Right lobe of liver (tissue), 6 donors: ENCODE results near the gene C4B. TPM values are rescaled to one million over a fixed set of nuclear protein-coding genes. Genes with fewer than 3 reads are reported as not detected.
"Not testable (repeated sequence)": the region's sequence is repeated elsewhere in the genome, so short reads cannot be mapped to it uniquely, and the experiment has no call there.

ENCODE experiments used
- ATAC-seq, 4 donors: fragments of 200-7000 bp; cut with Tn5 transposase; one replicate each; pipeline ENCODE4 v1.9.1; 2020; ENCODE audit warnings: mild to moderate bottlenecking in 4 of 4, moderate library complexity in 4 of 4
- DNase-seq, 3 donors: peaks; one replicate each; pipeline ENCODE4 v3.0.0-alpha.2; 2020
- H3K27ac ChIP-seq, 3 donors: fragments of 200-600 bp; one replicate each; pipeline ENCODE4 v1.8.0; 2022
- H3K27me3 ChIP-seq, 2 donors: fragments of 200-600 bp; one replicate each; pipeline ENCODE4 v1.8.0; 2022
- H3K36me3 ChIP-seq, 4 donors: fragments of 200-600 bp; sonication (generic) in 1 of 4; one replicate each; pipeline versions ENCODE4 v1.5.1 to v1.8.0; 2017 to 2022; ENCODE audit warnings: control low read depth in 1 of 4
- H3K4me1 ChIP-seq, 4 donors: fragments of 200-600 bp; sonication (generic) in 1 of 4; one replicate each; pipeline versions ENCODE4 v1.5.1 to v1.8.0; 2017 to 2022; ENCODE audit warnings: control low read depth in 1 of 4
- H3K4me3 ChIP-seq, 3 donors: fragments of 200-600 bp; one replicate each; pipeline ENCODE4 v1.8.0; 2022
- H3K9me3 ChIP-seq, 4 donors: fragments of 200-600 bp; sonication (generic) in 1 of 4; one replicate each; pipeline versions ENCODE4 v1.5.1 to v1.8.0; 2017 to 2022; ENCODE audit warnings: control low read depth in 1 of 4
- POLR2A ChIP-seq: fragments of 450-650 bp; IDR thresholded peaks from one replicate; pipeline ENCODE4 v1.6.1; 2017; ENCODE audit warnings: antibody characterized with exemption, mild to moderate bottlenecking
- WGBS: methylation state at CpG from one replicate; pipeline ENCODE4 v1.1.6; 2018; ENCODE audit warnings: low coverage, low lambda C conversion rate; ENCODE audit not compliant: insufficient coverage; ENCODE audit errors: missing lambda C conversion rate; 5-methylcytosine and 5-hydroxymethylcytosine counted together
- intact Hi-C, 2 donors: fragments of 100-400 bp; cut with DNase I; formaldehyde crosslinking; loops; one replicate each; pipeline versions ENCODE4 v1.11.2 to v1.14.1; 2022
- total RNA-seq, 6 experiments: library from RNA; depleted of rRNA in 2 of 6; stranded (reverse); fragments of >200 nt in 2 of 6; fragmentation: NEBNext Ultra II Directional in 3 of 6; extraction: Animal tissue kit (Norgen Biotek cat#: 25700) in 3 of 6; gene quantifications; one replicate each; pipeline versions ENCODE4 v1.1.0 to v1.2.4, GENCODE V29; 2016 to 2023
- TF ChIP-seq, protein P1 (sequence below), 4 donors: fragments of 200-600 bp in 3 of 4; fragments of 450-650 bp in 1 of 4; IDR thresholded peaks; one replicate each; pipeline versions ENCODE4 v1.5.1 to v1.8.0; 2016 to 2022; ENCODE audit warnings: antibody characterized with exemption in 4 of 4, mild to moderate bottlenecking in 2 of 4
- donor health status: DM: no; HTN: yes; CAD: no.
- donor health status: DM: no; HTN: no; CAD: no.
- donor health status: DM: no; HTN: no; CAD: no.
- donor health status: DM: no; HTN: yes; CAD: no.
- donor health status: DM: no; HTN: yes; CAD: no.

C4B gene
- total RNA-seq, 6 experiments from 2014 or later, result 1,420 to 2,805 (median 2,265) TPM

GRCh38 chr6:31971279-31971992 lies 43.2 kb upstream of the C4B start:
- H3K27me3 ChIP-seq, result no peaks in the 10 kb centered on the region
- ATAC-seq (peak in 2 of 4 donors; percentile 2 to 22), DNase-seq (no peak)
- no peaks in the 10 kb centered on the region for H3K9me3 ChIP-seq
- intact Hi-C loops, result no loop called here
- peaks cover 0 to 23% (median 7%) of the 10 kb centered on the region in 4 donors for H3K4me1 ChIP-seq
- peak overlapping the region; percentile 88 to 94 (median 90) for H3K27ac ChIP-seq
- no peak for TF ChIP-seq POLR2A
- TF ChIP-seq, protein P1, sequence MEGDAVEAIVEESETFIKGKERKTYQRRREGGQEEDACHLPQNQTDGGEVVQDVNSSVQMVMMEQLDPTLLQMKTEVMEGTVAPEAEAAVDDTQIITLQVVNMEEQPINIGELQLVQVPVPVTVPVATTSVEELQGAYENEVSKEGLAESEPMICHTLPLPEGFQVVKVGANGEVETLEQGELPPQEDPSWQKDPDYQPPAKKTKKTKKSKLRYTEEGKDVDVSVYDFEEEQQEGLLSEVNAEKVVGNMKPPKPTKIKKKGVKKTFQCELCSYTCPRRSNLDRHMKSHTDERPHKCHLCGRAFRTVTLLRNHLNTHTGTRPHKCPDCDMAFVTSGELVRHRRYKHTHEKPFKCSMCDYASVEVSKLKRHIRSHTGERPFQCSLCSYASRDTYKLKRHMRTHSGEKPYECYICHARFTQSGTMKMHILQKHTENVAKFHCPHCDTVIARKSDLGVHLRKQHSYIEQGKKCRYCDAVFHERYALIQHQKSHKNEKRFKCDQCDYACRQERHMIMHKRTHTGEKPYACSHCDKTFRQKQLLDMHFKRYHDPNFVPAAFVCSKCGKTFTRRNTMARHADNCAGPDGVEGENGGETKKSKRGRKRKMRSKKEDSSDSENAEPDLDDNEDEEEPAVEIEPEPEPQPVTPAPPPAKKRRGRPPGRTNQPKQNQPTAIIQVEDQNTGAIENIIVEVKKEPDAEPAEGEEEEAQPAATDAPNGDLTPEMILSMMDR (IDR thresholded peaks at IDR 0.05), result no peak
- H3K4me3 ChIP-seq, result peak overlapping the region; percentile 56 to 88 (median 78)
- WGBS, result 6% methylated on average over 24 of the region's 29 CpGs
- peaks cover 3 to 33% (median 9%) of the 10 kb centered on the region in 4 donors for H3K36me3 ChIP-seq

DNA sequence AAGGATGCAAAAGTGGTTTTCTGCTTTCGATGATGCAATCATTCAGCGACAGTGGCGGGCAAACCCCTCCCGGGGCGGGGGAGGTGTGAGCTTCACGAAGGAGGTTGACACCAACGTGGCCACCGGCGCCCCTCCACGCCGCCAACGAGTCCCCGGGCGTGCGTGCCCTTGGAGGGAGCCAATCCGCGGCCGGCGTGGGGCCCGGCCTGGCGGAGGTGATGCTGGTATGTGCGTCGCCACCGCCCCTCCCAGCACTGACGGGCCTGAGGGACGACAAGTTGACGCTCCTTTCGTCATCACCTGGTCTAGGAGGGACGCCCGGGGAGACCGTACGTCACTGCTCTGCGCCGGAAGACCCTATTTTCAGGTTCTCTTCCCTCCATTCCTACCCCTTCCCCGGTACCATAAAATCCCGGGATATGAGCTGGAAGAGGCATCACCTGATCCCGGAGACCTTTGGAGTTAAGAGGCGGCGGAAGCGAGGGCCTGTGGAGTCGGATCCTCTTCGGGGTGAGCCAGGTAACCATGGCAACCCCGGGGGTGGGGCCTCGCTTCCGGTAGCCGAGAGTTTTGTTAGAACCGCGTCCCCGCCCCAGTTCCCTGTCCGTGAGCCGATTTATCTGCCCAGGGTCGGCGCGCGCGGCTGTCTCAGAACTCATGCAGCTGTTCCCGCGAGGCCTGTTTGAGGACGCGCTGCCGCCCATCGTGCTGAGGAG lies 42.4 kb upstream of the C4B start, which contains the start of gene DXO:
DXO (minus strand) TSS at position 146 of the 716 bp plus-strand sequence. CDS start 463 bp downstream, outside the sequence.
- peaks cover 0 to 26% (median 7%) of the 10 kb centered on the region in 4 donors for H3K36me3 ChIP-seq
- no peaks in the 10 kb centered on the region for H3K27me3 ChIP-seq
- intact Hi-C loops, result no loop called here

DNA sequence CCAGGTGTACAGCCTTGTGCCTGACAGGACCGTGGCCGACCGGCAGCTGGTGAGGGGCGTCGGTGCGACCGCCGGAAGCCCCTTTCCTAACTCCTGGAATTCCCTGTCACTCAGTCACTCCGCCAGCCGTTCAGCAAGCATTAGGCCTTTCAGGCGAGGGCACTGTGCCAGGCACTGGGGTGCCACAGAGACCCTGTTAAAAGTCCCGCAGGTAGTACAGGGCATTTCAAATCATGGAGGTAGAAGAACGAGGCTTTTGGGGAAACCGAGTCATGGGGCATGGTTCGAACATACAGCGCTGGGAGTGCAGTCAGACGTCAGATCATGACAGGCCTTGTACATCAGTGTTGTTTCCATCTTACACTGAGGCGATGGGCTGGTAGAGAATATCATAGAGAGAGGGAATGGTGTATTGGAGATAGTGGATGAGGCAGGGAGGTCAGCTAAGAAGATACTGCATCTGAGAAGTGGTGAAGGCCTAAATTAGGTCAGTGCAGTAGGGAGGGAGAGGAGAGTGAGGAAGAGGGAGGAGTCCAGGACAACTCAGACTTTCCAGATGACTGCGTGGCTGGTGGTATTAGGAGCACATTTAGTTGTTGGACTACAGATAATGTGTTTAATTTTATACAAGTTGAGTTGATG lies 41.8 kb upstream of the C4B start:
- H3K36me3 ChIP-seq, result peaks cover 0 to 19% (median 4%) of the 10 kb centered on the region in 4 donors
- no peak for DNase-seq
- intact Hi-C loops, result no loop called here
- peaks cover 0 to 29% (median 7%) of the 10 kb centered on the region in 4 donors for H3K4me1 ChIP-seq
- no peaks in the 10 kb centered on the region for H3K27me3 ChIP-seq
- 8% methylated on average over 9 of the region's 19 CpGs for WGBS
- ATAC-seq, result no peak
- TF ChIP-seq POLR2A, result no peak
- TF ChIP-seq, protein P1 (IDR thresholded peaks at IDR 0.05), result no peak
- H3K9me3 ChIP-seq, result no peaks in the 10 kb centered on the region
- H3K27ac ChIP-seq, result peak overlapping the region; percentile 88 to 94 (median 90)
- H3K4me3 ChIP-seq, result peak overlapping the region; percentile 56 to 88 (median 78)

More for the DNA sequence above, 42.4 kb upstream of the C4B start, which contains the start of gene DXO:
- Histone ChIP-seq H3K27ac (peak within 1 kb of the TSS; percentile 88 to 94 (median 90)), H3K4me1 (peaks cover 0 to 23% (median 7%) of the 10 kb centered on the region in 4 donors), H3K4me3 (peak within 1 kb of the TSS; percentile 56 to 88 (median 78)), H3K9me3 (no peaks in the 10 kb centered on the region)
- DNase-seq, result peak; percentile 93 to 96 (median 95)
- WGBS, result 0% methylated on average over 21 of the region's 62 CpGs
- peak; percentile 51 for TF ChIP-seq POLR2A
- TF ChIP-seq, protein P1 (IDR thresholded peaks at IDR 0.05), result no peak
- ATAC-seq, result peak; percentile 73 to 91 (median 88)

DNA sequence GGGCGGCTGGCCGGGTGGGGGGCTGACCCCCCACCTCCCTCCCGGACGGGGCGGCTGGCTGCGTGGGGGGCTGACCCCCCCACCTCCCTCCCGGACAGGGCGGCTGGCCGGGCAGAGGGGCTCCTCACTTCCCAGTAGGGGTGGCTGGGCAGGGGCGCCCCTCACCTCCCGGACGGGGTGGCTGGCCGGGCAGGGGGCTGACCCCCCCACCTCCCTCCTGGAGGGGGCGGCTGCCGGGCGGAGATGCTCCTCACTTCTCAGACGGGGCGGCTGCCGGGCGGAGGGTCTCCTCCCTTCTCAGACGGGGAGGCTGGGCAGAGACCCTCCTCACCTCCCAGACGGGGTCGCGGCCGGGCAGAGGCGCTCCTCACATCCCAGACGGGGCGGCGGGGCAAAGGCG lies 38.5 kb upstream of the C4B start:
- H3K27ac ChIP-seq, H3K27me3 ChIP-seq, H3K4me3 ChIP-seq, H3K36me3 ChIP-seq, H3K9me3 ChIP-seq, intact Hi-C loops, ATAC-seq: not testable (repeated sequence)
- 70% methylated on average over 2 of the region's 30 CpGs for WGBS
- peaks cover 0 to 43% (median 12%) of the 10 kb centered on the region in 4 donors for H3K4me1 ChIP-seq
- peak in 2 of 3 donors; percentile 14 to 53 for DNase-seq
